HG03439 (cell line): Measurements from ENCODE around the gene PRXL2A.
"Not testable (repeated sequence)": the region's sequence is repeated elsewhere in the genome, so short reads cannot be mapped to it uniquely, and the experiment has no call there.

Source experiments
- ATAC-seq: cut with Tn5 transposase; IDR thresholded peaks from one replicate; pipeline ENCODE4 v1.9.1; 2021; ENCODE audit warnings: mild to moderate bottlenecking, moderate library complexity; ENCODE audit not compliant: unreplicated experiment

The PRXL2A gene

DNA sequence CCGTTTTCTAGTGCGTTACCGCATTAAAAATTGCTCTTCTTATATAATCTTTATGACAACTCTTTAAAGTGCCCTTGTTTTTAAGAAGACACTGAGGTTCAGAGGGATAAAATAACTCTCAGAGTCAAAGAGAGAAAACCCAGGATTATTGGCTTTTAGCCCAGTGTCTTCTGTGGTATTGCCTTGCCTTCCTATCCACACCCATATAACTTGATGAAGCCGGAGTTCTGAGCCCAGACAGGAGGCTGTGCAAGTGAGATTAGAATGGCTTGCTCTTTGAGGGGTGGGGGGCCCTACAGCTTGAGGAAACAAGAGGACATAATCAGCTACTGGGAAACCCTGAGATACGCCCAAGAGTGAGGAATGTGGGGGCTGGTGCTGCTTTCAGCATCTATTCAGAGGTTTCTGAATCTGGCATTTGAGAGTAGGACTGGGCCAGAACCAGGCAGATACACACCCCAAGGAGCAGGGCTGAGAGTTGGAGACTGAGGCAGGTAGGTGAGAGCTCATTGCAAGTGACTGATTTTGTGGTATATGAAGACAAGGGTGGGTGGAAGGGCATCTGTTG lies 2.3 kb downstream of the PRXL2A start:
- ATAC-seq: no peak

DNA sequence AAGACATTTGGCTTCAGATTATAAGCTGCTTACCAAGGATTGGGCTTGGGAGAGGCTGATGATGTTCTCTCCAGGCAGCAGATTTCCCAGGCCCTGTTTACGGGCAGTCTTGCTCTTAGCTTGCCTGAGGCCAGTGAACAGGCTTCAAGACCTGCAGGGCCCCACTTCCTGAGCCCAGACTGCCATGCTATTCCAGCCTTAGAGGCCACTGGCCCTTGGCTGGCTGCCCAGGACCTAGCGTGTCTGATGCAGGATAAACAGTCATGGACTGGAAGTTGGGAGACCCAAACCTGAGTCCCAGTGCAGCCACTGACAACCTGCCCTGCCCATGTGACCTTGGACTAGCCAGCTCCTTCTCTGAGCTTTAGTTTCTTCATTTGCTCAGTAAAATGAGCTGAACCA lies 2.9 kb downstream of the PRXL2A start:
- ATAC-seq: no peak

DNA sequence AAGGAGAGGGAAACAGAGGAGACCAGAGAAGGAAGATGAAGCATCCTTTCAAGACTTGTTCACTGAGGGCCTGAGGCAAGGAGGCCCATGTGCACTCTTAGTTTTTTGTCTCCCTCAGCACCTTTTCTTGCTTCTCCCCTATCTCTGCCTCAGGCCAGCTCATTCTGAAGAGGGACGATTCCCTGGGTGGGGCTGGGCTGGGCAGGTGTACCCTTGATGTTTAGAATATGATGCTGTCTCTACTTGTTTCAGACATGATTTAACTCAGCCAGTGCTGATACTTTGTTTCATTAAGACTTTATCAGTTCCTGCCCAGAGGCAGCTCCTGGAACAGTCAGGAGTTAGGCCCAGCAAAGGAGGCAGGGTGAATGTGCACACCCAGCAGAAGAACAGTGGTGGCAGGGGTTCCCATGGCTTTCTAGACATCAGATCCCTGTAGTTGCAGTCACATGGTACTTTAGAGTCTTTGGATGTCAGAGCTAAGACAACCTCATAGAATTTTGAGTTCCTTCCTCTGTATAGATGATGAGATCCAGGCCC lies 3.4 kb downstream of the PRXL2A start:
- ATAC-seq: no peak

DNA sequence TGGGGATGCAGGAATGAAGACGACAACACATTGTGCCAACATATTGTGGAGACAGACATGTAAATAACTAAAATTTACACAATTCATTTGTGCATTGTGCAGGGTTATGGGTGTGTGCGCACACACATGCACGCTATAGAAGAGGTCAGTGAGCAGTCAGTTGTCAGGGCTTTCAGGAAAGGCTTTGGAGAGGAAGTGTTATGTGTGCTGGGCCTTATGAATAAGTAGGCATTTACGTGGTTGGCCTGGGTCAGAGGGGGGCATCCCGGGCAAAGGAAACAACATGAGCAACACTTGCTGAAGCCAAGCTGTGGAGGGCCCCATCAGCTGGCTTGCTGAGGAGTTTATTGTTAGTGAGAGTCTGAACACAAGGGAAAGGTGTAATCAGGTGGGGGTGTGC lies 4.1 kb downstream of the PRXL2A start:
- no peak for ATAC-seq

DNA sequence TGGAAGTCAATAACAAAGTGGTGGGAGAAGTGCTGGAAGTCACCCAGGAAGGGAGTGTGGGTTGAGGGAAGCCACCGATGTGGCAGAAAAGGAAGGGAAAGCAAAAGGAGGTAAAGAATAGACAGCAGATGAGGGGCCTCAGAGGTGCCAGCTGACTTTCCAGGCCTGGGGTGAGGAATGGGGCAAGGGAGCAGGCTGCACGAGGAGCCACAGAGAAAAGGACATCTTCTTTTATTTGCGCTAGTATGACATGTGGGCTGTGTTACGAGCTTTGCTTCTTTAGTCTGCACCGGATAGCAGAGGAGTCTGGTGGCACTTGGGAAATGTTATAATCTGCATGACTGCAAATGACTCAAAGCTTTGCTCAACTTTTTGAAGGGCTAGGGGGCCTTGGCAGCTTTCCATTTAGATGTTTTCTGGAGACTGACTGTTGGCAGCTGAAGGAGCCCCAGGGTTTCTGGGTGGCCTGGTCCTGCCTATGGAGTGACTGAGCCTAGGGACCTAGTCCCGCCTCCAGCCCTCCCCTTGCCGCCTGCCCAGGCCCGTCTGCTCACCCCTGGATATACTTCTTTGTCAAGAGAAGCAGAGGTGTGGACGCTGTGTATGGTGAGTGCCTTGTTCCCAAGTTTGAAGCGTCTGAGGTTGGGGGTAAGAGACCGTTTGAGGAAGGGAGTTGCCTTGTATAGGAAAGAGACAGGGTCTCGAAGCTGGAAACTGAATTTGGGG lies 5.1 kb downstream of the PRXL2A start:
- ATAC-seq: no peak

DNA sequence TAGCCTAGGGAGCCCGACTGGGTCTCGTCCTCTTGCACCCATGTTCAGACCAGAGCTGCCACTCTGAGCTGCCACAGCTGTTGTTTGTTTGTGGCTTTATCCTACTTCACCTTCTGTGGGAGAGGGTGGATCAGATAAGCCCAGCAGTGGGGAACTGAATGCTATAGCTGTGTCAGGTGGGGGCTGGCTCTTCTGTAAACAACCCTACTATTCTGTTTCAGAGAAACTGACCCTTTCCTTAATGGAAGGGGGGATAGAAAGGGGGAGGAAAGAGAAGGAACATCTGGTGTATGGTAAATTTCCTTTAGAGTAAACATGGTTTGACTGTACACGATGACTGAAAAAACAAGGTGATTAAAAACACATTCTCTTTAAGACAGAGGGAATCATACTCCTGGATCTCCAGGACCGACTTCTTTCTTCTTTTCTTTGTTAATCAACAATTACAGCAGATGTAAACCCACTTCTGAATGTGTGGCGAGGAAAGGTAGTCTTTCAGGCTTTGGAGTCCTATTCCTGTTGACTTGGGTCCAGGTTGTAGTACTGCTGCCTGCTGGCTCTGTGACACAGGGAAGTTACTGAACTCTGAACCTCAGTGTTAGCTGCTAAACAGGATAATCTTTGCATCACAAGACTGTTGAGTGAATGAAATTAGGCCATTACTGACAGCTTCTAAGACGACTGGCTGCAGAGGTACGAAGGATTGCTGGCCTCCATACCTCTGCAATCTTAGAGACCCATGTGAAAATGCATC lies 6.0 kb downstream of the PRXL2A start:
- ATAC-seq: no peak

DNA sequence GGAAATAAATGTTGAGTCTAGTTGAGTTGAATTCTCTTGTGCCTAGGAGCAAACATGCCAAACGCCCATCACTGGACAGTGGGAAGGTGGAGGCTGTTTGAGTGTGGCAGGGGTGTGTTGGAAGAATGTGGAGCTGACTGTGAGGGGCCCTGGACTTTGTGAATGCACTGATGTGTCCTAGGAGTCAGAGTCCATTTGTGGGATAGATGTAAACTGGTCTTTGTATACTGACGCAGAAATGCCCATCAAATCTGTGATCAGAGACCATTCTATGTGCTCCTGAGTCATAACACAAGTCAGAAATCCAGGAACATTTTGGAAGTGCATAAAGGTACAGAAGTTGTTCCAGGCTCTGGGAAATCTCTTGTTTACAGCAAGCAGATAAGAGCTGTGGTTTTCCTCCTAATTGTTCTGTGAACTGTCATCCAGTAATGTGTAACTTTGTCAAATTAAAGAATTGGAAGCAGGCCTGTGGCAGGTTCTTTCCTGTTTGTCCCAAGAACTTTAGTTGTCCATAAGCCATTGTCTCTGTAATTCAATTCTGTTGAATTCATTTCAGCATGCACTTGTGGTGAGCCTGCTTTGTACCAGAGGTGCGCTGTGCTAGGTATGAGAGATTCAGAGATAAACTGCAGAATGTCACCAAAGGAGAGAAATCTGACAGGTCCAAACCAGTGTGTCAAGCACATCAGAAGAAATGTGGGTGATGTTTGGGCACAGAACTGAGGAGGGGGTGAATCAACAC lies 7.6 kb downstream of the PRXL2A start:
- no peak for ATAC-seq

DNA sequence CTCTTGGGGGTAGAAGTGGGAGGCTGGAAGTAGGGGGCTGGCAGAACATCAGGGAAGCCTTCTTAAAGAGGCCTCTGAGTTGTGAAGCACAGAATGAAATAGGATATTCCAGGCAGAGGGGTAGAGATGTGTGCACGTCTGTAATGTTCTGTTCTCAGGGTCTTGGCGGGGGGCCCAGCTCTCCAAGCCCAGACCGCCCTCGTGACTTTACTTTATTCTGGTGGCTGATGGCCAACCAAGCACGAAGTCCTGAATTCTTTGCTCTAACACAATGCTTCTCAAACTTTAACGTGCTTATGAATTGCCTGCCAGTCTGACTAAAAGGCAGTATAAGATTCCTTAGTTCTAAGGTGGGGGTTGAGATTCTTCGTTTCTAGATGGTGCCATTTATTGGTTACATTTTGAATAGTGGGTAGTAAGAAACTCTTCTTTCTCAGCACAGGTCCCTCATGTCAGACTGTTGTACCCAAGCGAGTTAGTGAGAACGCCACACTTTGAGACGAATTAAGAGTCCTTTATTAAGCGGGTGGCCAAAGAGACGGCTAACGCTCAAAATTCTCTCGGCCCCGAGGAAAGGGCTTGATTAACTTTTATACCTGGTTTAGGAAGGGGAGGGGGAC lies 8.2 kb downstream of the PRXL2A start:
- ATAC-seq: no peak

DNA sequence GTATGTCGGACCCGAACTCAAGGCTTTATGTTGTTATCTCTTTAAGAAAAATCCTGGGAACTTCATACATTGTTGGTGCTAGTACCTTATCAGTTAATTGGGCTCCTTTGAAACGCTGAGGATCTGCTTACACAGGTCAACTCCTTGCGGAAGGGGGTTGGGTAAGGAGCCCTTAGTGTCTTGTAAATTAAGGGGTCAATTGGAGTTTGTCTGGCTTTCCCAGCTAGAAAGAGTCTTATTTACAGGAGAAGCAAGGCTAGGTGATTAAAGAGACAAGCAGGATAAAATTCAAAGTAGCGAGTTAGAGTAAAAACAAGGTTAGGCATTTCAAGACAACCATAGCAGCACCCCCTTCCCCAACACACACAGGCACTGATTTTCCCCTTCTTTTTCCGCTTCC lies 8.9 kb downstream of the PRXL2A start:
- not testable (repeated sequence) for ATAC-seq

DNA sequence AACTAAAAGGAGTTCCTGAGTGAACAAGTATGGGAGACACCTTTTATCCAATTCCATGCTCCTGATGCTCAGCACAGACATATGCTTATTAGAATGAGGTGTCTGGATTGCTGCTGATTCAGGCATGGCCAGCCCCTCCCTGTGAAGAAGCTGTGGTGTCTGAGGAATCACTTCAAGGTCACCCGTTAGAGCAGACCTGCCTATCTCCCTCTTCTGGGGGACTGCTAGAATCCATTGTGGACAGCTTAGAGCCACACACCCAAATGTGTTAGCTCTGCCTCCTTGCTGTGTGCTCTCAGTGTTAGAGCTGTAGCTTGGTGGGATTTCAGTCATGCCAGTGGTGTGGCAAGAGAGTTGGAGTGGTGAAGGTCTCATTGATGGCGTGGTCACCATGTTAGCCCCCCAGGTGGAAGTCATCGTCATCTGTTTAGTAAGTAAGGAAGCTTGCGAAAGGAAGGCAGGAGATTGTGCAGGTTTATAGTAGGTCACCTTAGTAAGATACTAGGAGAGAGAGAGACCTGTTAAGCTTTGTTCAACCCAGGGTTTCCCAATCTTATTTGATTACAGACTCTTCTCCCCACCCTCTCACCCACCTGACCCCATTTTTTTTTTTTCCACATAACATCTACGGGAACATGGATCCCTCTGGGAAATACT lies 12.8 kb downstream of the PRXL2A start:
- peak; percentile 34 for ATAC-seq

DNA sequence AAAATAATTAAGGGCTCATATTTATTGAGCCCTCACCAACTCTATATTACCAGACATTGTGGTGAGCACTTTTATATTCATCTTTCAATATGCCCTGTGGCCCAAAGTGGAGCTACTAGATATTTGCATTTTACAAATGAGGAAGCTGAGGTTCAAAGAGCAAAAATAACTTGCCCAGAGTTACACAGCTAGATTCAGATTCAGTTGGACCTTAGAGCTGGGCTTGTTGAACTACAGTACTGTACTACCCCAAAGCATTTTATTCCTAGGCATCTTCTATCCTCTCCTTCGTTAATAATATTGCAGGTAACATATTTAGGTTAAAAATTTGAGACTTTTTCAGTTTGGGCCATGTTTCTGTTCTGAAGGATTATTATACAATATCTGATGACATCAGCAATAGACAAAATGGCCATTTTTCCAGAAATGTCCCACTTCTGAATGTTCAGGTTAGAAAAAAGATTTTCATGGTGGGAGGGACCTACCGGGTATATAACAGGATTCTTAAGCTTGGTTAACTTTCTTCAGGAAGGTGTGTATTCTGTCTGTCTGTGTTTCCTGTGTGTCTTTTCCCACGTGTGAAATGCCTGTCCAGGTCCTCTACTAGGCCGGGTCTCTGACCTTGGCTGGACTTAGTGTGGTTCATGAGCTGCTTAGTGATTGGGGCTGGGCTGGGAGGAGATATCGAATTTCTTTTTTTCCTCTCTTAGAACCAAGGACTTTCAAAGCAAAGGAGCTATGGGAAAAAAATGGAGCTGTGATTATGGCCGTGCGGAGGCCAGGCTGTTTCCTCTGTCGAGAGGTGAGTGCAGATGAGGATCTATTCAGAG lies 13.6 kb downstream of the PRXL2A start:
- ATAC-seq: peak; percentile 89

DNA sequence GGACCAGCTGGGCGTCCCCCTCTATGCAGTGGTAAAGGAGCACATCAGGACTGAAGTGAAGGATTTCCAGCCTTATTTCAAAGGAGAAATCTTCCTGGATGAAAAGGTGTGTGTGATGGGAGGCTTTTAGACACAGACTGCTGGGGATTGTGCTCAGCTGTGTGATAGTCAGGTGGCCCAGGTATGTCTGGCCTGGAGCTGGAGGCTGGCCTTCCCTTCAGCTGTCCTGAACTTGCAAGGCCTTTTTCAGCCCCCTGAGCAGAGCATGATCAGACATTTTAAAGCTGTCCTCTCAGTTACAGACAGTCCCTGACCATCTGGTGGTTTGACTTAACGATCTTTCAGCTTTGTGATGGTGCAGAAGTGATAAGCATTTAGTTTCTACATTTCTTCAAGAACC lies 17.6 kb downstream of the PRXL2A start:
- no peak for ATAC-seq

DNA sequence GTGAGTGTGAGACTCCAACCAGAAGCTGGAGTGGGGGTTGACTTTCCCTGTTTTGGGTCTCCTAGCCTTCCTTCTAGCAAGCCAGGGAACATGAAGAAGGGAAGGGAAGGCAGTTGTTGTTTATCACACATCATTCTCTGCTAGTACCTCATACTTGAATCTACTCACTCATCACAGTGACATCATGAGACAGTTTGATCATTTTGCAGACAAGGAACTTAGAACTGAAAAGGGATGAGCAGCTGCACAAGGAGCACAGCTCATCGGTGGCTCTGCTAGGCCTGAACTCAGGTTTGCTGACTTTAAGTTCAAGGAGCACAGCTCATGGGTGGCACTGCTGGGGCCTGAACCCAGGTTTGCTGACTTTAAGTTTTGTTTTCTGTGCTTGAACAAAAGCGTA lies 19.2 kb downstream of the PRXL2A start:
- ATAC-seq: no peak

DNA sequence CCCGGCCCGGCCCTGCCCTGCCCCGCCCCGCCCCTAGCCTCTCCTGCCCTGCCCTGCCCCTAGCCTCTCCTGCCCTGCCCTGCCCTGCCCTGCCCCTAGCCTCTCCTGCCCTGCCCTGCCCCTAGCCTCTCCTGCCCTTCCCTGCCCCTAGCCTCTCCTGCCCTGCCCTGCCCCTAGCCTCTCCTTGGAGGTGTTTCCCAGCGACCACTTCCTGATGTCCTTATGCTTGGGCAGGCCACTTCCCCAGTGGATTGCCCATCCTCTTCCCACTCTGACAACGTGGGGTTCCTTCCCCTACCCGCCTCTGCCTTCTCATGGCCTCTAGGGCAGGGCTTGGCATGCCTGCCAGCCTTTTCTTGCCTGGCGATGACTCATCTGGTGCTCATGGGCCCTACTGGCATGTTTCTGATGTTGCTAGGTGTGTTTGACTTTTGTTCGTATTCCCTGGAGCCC lies 21.2 kb downstream of the PRXL2A start:
- no peak for ATAC-seq

DNA sequence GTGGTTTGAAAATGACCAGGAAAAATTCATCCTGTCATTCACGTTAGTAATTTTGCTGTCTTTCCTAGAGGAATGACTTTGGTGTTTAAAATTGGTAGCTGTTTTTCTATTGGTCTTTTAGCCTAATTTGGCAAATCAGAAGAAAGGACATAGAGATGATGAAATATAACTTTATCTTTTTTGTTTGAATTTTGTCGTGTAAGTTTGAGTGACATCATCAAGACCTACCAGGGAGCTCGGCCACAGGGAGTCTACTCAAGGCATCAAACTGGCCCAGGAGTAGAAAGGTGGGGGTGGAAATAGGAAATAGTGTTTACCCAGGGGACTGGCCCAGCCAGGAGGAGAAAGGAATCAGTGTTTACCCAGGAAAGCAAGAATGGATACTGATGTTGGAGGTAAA lies 24.8 kb downstream of the PRXL2A start:
- no peak for ATAC-seq

DNA sequence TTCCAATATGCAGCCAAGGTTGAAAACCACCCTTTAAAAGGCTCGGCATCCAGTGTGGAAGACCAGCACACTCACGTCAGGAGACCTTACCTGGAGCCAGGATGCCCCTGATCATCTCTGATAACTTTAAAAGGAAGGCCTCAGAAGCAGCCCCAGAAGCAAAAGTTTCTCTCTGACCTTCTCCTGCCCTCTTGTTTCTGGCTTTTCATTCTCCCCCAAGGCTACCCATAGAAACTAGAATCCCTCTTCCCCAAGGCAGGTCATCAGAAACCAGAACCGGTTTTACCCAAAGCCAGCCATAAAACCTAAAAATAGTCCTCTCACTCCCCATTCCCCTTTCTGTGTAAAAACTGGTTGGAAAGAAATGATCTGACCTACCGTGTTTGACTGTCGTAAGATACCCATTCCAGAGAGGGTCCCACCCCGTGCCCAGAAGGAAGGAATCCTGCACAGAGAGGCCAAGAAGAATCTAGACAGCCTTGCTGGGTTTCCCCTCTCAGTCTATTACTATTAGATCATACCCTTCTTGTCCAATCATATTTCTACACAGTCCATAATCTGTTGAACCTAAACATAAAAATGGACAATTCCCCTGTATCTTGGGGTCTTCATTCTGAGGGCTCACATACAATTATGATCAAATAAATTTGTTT lies 28.2 kb downstream of the PRXL2A start:
- ATAC-seq: no peak

DNA sequence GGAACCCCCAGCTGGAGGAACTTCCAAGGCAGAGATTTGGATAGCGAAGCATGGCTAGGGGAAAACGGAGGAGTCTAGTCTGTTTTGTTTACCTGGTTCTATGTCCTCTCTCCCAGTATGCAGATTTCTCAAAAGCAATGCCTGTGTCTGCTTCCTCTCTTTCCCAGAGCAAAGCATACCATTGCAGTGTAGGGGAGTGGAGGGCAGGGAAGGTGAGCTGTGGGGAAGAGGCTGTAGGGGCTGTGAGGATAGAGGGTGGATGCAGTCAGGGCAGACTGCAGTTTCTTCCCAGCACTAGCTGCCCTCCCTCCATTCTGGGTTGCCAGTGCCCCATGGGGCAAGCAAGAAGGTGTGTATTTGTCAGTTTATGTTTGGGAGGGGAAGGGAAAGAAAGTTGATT lies 28.9 kb downstream of the PRXL2A start:
- ATAC-seq: no peak

DNA sequence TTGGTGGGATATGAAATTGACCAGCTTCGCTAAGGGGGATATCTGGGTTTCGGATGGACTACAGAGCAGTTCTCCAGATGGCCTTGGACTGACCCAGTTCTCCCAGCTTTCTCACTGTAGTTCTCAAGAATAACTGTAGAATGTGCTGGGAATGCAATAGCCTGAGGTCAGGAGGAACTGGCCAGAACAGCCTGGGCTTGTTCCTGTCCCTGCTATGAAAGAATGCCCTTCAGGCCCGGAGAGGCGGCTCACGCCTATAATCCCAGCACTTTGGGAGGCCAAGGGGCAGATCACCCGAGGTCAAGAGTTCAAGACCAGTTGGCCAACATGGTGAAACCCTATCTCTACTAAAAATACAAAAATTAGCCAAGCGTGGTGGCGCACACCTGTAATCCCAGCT lies 33.5 kb downstream of the PRXL2A start:
- no peak for ATAC-seq

DNA sequence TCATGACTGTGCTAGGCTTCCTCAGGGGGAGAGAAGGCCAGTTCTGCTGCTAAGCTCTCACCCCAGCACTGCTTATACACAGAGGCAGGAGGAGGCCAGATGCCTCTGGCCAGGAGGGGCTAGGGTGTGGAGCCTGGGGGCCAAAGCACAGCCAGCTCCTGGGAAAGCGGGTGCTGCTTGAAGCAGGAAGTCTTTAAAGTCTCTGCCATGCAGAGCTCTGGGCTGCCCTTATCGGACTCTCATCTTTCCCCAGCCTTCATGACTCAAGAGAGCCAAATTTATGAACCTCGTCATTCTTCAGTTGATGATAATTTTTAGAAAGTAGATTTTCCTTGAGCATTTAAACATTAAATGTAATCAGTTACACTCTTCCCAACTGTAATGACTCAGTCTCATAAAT lies 34.5 kb downstream of the PRXL2A start:
- no peak for ATAC-seq
